Left cardiac atrium (tissue), 4 donors: ENCODE measurements around the gene SPSB2. TPM values are rescaled to one million over a fixed set of nuclear protein-coding genes. Genes with fewer than 3 reads are reported as not detected.

ENCODE experiments used
- ATAC-seq, 2 donors: fragments of 200-7000 bp; cut with Tn5 transposase; one replicate each; pipeline ENCODE4 v1.9.1; 2020; ENCODE audit warnings: mild to moderate bottlenecking in 2 of 2, moderate library complexity in 2 of 2
- DNase-seq: peaks from one replicate; pipeline ENCODE4 v3.0.0-alpha.2; 2020
- intact Hi-C, 2 donors: fragments of 100-400 bp; cut with DNase I; formaldehyde crosslinking; loops; one replicate each; pipeline versions ENCODE4 v1.14.1 to v1.15.1; 2022 to 2023
- total RNA-seq, 2 donors: library from RNA; stranded (reverse); fragmentation: NEBNext Ultra II Directional; extraction: Animal tissue kit (Norgen Biotek cat#: 25700); gene quantifications; one replicate each; pipeline ENCODE4 v1.2.1, GENCODE V29; 2021
- donor health status: DM: no; HTN: yes; CAD: no.
- donor health status: DM: no; HTN: yes; CAD: no; lungs with severe emphysema.
- donor health status: DM: yes; HTN: yes; CAD: no.
- donor health status: Dilated cardiomyopathy.

Gene SPSB2
- total RNA-seq, 2 donors from 2014 or later = 3.7 to 4.1 TPM

GRCh38 chr12:6860942-6861341 lies 12.2 kb downstream of the SPSB2 start:
- DNase-seq (no peak), ATAC-seq (no peak)
- intact Hi-C loops = no loop called here

- intact Hi-C loops = no loop called here
- no peak for ATAC-seq
- DNase-seq = no peak
These were observed 13.0 kb downstream of the SPSB2 start for GRCh38 chr12:6860116-6860515.

GRCh38 chr12:6858799-6859198 lies 14.3 kb downstream of the SPSB2 start:
- DNase-seq = no peak
- no peak for ATAC-seq
- intact Hi-C loops = no loop called here

GRCh38 chr12:6855322-6855721 lies 17.8 kb downstream of the SPSB2 start:
- ATAC-seq = no peak
- DNase-seq = no peak
- intact Hi-C loops = no loop called here

GRCh38 chr12:6854036-6854435 lies 19.1 kb downstream of the SPSB2 start:
- intact Hi-C loops = no loop called here
- ATAC-seq (no peak), DNase-seq (no peak)

GRCh38 chr12:6853626-6854025 lies 19.5 kb downstream of the SPSB2 start:
- ATAC-seq = no peak
- intact Hi-C loops = no loop called here
- DNase-seq = no peak

- DNase-seq = peak; percentile 56
- ATAC-seq = peak in 1 of 2 donors; percentile 0
- intact Hi-C loops = no loop called here
These were observed 20.3 kb downstream of the SPSB2 start for GRCh38 chr12:6852651-6853354.

- ATAC-seq (peak; percentile 91 to 93), DNase-seq (peak; percentile 99)
- intact Hi-C loops = no loop called here
These were observed 21.0 kb downstream of the SPSB2 start, which contains the start of gene USP5 for GRCh38 chr12:6851921-6852650. Gene USP5 (plus strand): TSS chr12:6852150. CDS start chr12:6852180, 30 bp downstream.

GRCh38 chr12:6851153-6851920 lies 21.8 kb downstream of the SPSB2 start, which contains the start of gene CDCA3:
Gene CDCA3 (minus strand): TSS chr12:6851286. CDS start chr12:6850952, 334 bp downstream.
- intact Hi-C loops = no loop called here
- ATAC-seq (peak; percentile 82 to 86), DNase-seq (peak; percentile 96)

GRCh38 chr12:6850796-6851152 lies 22.3 kb downstream of the SPSB2 start:
- DNase-seq (no peak), ATAC-seq (no peak)
- intact Hi-C loops = no loop called here

GRCh38 chr12:6849976-6850560 lies 23.0 kb downstream of the SPSB2 start:
- intact Hi-C loops = no loop called here
- ATAC-seq (no peak), DNase-seq (no peak)

GRCh38 chr12:6849427-6849826 lies 23.7 kb downstream of the SPSB2 start:
- DNase-seq (no peak), ATAC-seq (no peak)
- intact Hi-C loops = no loop called here

- DNase-seq = no peak
- intact Hi-C loops = no loop called here
- no peak for ATAC-seq
These were observed 25.4 kb downstream of the SPSB2 start for GRCh38 chr12:6847676-6848075.

GRCh38 chr12:6846316-6846869 lies 26.7 kb downstream of the SPSB2 start:
- intact Hi-C loops = no loop called here
- no peak for ATAC-seq
- DNase-seq = no peak

GRCh38 chr12:6845395-6845794 lies 27.7 kb downstream of the SPSB2 start:
- ATAC-seq (no peak), DNase-seq (no peak)
- intact Hi-C loops = no loop called here

GRCh38 chr12:6843118-6843902 lies 29.8 kb downstream of the SPSB2 start:
- ATAC-seq = no peak
- intact Hi-C loops = no loop called here
- DNase-seq = no peak

GRCh38 chr12:6842075-6842474 lies 31.0 kb downstream of the SPSB2 start:
- DNase-seq = no peak
- no peak for ATAC-seq
- intact Hi-C loops = no loop called here

GRCh38 chr12:6840761-6841515 lies 32.2 kb downstream of the SPSB2 start, which contains the start of gene GNB3:
Gene GNB3 (plus strand): TSS chr12:6840925. CDS start chr12:6841288, 363 bp downstream.
- intact Hi-C loops = no loop called here
- ATAC-seq (peak; percentile 34 to 76), DNase-seq (no peak)
